Memory B cell (primary cell): ENCODE results near the gene CTSE.
"Not testable (repeated sequence)": the region's sequence is repeated elsewhere in the genome, so short reads cannot be mapped to it uniquely, and the experiment has no call there.

ENCODE experiments used
- ATAC-seq: fragments of 150-1000 bp; cut with Tn5 transposase; 2 replicates; pipeline ENCODE4 v1.10.0; 2021; ENCODE audit warnings: low read depth, mild to moderate bottlenecking, moderate library complexity
- DNase-seq, 2 donors: peaks; one replicate each; pipeline ENCODE4 v3.0.0; 2022; ENCODE audit warnings: low spot score in 2 of 2
- H3K27ac Mint-ChIP-seq: one replicate; pipeline ENCODE4 v1.8.0; 2022; ENCODE audit warnings: mild to moderate bottlenecking, moderate library complexity, mixed read lengths
- H3K27me3 Mint-ChIP-seq: one replicate; pipeline ENCODE4 v1.8.0; 2022; ENCODE audit warnings: mixed read lengths
- H3K36me3 Mint-ChIP-seq: one replicate; pipeline ENCODE4 v1.8.0; 2022; ENCODE audit warnings: mild to moderate bottlenecking, mixed read lengths
- H3K4me1 Mint-ChIP-seq: one replicate; pipeline ENCODE4 v1.8.0; 2022; ENCODE audit warnings: mixed read lengths
- H3K4me3 Mint-ChIP-seq: one replicate; pipeline ENCODE4 v1.8.0; 2022; ENCODE audit warnings: mild to moderate bottlenecking, moderate library complexity, mixed read lengths
- H3K9me3 Mint-ChIP-seq: one replicate; pipeline ENCODE4 v1.8.0; 2022; ENCODE audit warnings: mixed read lengths

Gene CTSE

GRCh38 chr1:206055639-206056323 is 32.1 kb upstream of the CTSE start:
- Mint-ChIP-seq H3K4me3 (peak overlapping the region; percentile 66), H3K36me3 (peaks cover 25% of the 10 kb centered on the region), H3K27ac (peak overlapping the region; percentile 90), H3K4me1 (peaks cover 55% of the 10 kb centered on the region)
- DNase-seq, ATAC-seq, H3K9me3 Mint-ChIP-seq, H3K27me3 Mint-ChIP-seq: not testable (repeated sequence)

DNA sequence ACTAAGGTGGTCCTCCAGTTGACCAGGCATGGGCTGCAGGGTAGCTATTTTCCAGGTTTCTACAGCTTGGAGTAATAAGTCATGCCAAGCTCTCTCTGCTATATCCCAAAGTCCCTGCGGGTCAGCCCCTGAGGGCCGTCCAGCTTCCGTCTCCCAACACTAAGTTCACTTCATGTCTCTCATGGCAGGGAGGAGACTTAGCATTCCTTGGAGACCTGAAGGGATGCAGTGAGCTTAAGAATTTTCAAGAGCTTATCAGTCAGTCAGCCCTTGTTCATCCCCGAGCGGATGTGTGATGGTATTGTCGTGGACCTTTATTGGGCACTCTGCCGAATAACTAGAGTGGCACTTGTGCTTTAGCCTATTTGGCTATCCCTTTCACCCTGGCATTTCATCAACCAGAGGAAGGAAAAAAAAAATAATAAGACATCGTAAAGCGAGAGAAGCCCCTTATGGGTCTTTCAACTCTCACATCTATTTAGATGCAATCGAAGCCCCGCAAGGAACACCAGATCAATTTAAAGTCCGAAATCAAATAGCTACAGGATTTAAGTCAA is 31.5 kb upstream of the CTSE start:
- peak overlapping the region; percentile 46 for H3K4me3 Mint-ChIP-seq
- not testable (repeated sequence) for ATAC-seq, H3K27me3 Mint-ChIP-seq, H3K9me3 Mint-ChIP-seq, DNase-seq
- H3K36me3 Mint-ChIP-seq, result peaks cover 19% of the 10 kb centered on the region
- H3K4me1 Mint-ChIP-seq, result peaks cover 51% of the 10 kb centered on the region
- H3K27ac Mint-ChIP-seq, result peak overlapping the region; percentile 90

DNA sequence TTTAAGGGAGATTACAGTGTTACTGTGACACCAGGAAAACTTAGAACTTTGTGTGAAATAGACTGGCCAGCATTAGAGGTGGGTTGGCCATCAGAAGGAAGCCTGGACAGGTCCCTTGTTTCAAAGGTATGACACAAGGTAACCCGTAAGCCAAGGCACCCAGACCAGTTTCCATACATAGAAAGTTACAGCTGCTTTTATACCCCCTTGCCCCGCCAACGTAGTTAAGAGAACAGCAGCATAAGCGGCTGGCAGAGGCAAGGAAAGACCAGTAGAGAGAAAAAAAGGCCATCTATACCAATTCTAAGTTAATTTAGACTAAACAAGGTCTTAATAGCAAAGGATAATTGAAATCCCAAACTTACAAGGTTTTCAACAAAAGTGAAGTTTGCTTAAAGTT is 29.9 kb upstream of the CTSE start:
- H3K27me3 Mint-ChIP-seq, H3K9me3 Mint-ChIP-seq, DNase-seq, ATAC-seq: not testable (repeated sequence)
- Mint-ChIP-seq H3K27ac (peak overlapping the region; percentile 91), H3K36me3 (peaks cover 11% of the 10 kb centered on the region), H3K4me3 (peak overlapping the region; percentile 77), H3K4me1 (peaks cover 48% of the 10 kb centered on the region)

DNA sequence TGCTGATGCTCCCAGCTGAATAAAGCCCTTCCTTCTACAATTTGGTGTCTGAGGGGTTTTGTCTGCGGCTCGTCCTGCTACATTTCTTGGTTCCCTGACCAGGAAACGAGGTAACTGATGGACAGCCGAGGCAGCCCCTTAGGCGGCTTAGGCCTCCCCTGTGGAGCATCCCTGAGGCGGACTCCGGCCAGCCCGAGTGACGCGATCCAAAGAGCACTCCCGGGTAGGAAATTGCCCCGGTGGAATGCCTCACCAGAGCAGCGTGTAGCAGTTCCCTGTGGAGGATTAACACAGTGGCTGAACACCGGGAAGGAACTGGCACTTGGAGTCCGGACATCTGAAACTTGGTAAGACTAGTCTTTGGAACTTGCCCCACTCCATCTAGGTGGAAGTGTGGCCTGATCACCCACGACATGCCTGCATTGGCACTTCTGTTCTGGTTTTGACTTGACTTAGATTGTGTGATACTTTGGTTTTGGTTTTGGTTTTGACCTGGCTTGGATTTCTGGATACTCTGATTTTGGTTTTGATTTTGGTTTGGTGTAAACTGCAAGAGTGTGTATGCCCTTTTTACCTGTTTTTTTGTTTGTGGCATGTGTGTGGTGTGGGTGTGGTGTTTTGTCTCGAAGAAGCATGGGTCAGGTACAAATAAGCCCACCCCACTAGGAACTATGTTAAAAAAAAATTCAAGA is 29.4 kb upstream of the CTSE start, which contains the start of gene RHEX:
Gene RHEX, plus strand, starts transcription at position 255 of the 692 bp plus-strand sequence. CDS start 44,656 bp downstream, outside the sequence.
- peak within 1 kb of the TSS; percentile 91 for H3K27ac Mint-ChIP-seq
- peaks cover 49% of the 10 kb centered on the region for H3K4me1 Mint-ChIP-seq
- H3K9me3 Mint-ChIP-seq, H3K36me3 Mint-ChIP-seq, ATAC-seq, H3K27me3 Mint-ChIP-seq: not testable (repeated sequence)
- peak; percentile 47 to 57 for DNase-seq
- peak within 1 kb of the TSS; percentile 77 for H3K4me3 Mint-ChIP-seq

- Mint-ChIP-seq H3K4me3 (peak overlapping the region; percentile 77), H3K27ac (peak overlapping the region; percentile 91), H3K4me1 (peaks cover 53% of the 10 kb centered on the region)
- H3K9me3 Mint-ChIP-seq, H3K27me3 Mint-ChIP-seq, H3K36me3 Mint-ChIP-seq, DNase-seq, ATAC-seq: not testable (repeated sequence)
Observed at GRCh38 chr1:206052231-206052865, 28.7 kb upstream of the CTSE start.

- ATAC-seq (peak; percentile 87), DNase-seq (peak; percentile 72 to 87)
- no peak overlapping the region for H3K4me3 Mint-ChIP-seq
- peak overlapping the region; percentile 91 for H3K27ac Mint-ChIP-seq
- H3K36me3 Mint-ChIP-seq, result peaks cover 3% of the 10 kb centered on the region
- peaks cover 52% of the 10 kb centered on the region for H3K4me1 Mint-ChIP-seq
- H3K27me3 Mint-ChIP-seq, result no peaks in the 10 kb centered on the region
- peaks cover 1% of the 10 kb centered on the region for H3K9me3 Mint-ChIP-seq
Observed at GRCh38 chr1:206050655-206051235, 27.1 kb upstream of the CTSE start.

DNA sequence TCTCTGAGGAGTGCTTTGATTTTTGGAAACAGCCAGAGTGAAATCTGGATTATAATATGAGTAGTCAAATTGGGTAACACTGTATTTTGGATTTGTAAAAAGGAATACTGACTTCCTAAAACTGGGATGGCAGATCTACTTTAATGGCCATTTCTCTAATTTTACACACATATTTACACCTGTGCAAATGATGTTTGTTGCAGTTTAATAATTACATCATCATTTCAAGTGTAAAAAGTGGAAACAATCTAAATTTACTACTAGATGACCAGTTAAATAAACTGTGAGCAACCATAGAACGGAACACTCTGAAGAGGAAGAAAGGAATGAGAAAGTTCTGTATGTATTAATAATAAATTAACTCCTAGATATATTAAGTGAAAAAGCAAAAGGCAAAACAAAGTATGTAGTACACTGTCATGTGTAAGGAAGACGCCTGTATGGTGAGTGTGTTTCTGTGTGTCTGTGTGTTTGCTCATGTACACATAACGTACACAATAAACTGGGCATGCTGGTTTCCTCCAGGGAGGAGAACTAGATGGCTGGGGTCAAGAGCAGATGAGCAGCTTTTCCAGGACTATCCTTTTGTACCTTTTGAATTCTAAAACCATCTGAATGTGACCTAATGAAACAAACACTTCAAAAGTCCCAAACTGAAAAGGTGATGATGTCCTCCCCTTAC is 26.4 kb upstream of the CTSE start:
- Mint-ChIP-seq H3K4me1 (peaks cover 49% of the 10 kb centered on the region), H3K27ac (peak overlapping the region; percentile 91), H3K4me3 (peak overlapping the region; percentile 22)

GRCh38 chr1:206049293-206049692 is 25.6 kb upstream of the CTSE start:
- peaks cover 1% of the 10 kb centered on the region for H3K9me3 Mint-ChIP-seq
- DNase-seq (no peak), ATAC-seq (peak; percentile 22)
- no peaks in the 10 kb centered on the region for H3K27me3 Mint-ChIP-seq
- H3K4me1 Mint-ChIP-seq, result peaks cover 46% of the 10 kb centered on the region
- H3K27ac Mint-ChIP-seq, result peak overlapping the region; percentile 91
- H3K36me3 Mint-ChIP-seq, result peaks cover 3% of the 10 kb centered on the region
- H3K4me3 Mint-ChIP-seq, result no peak overlapping the region

More for the DNA sequence above, 26.4 kb upstream of the CTSE start:
- no peaks in the 10 kb centered on the region for H3K27me3 Mint-ChIP-seq
- peaks cover 3% of the 10 kb centered on the region for H3K36me3 Mint-ChIP-seq
- H3K9me3 Mint-ChIP-seq, result peaks cover 1% of the 10 kb centered on the region
- DNase-seq, result no peak
- ATAC-seq, result no peak

- DNase-seq (no peak), ATAC-seq (no peak)
- Mint-ChIP-seq H3K27ac (peak overlapping the region; percentile 91), H3K9me3 (peaks cover 1% of the 10 kb centered on the region), H3K27me3 (no peaks in the 10 kb centered on the region), H3K4me3 (peak overlapping the region; percentile 52), H3K36me3 (peaks cover 3% of the 10 kb centered on the region), H3K4me1 (peaks cover 45% of the 10 kb centered on the region)
Observed at GRCh38 chr1:206048582-206048981, 24.9 kb upstream of the CTSE start.

DNA sequence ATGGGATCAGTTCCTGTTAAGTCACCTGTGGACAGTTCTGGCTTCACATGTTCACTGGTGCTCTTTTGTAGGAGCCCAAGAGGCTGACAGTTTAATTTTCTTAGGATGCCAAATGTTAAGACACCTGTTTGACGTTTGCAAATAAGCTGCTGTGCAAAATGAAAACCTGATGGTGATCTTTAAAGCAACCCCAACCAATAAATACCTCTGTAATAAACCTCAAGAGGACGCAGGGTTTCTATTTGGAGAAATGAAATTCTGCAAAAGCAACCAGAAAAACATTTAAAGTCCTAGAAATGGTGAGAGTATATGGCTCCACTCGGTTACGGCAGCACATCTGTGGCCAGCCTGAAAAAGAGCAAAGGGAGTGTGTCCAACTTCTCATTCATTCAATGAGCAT is 23.6 kb upstream of the CTSE start:
- H3K9me3 Mint-ChIP-seq, result no peaks in the 10 kb centered on the region
- peak overlapping the region; percentile 91 for H3K27ac Mint-ChIP-seq
- H3K4me3 Mint-ChIP-seq, result peak overlapping the region; percentile 18
- ATAC-seq (no peak), DNase-seq (no peak)
- no peaks in the 10 kb centered on the region for H3K36me3 Mint-ChIP-seq
- peaks cover 42% of the 10 kb centered on the region for H3K4me1 Mint-ChIP-seq
- no peaks in the 10 kb centered on the region for H3K27me3 Mint-ChIP-seq

- peaks cover 2% of the 10 kb centered on the region for H3K36me3 Mint-ChIP-seq
- DNase-seq (peak; percentile 38 to 46), ATAC-seq (peak; percentile 91)
- H3K9me3 Mint-ChIP-seq, result no peaks in the 10 kb centered on the region
- peaks cover 45% of the 10 kb centered on the region for H3K4me1 Mint-ChIP-seq
- peak overlapping the region; percentile 62 for H3K4me3 Mint-ChIP-seq
- no peaks in the 10 kb centered on the region for H3K27me3 Mint-ChIP-seq
- H3K27ac Mint-ChIP-seq, result peak overlapping the region; percentile 86
Observed at GRCh38 chr1:206041640-206042039, 17.9 kb upstream of the CTSE start.

- H3K27me3 Mint-ChIP-seq, result no peaks in the 10 kb centered on the region
- peaks cover 2% of the 10 kb centered on the region for H3K36me3 Mint-ChIP-seq
- peak overlapping the region; percentile 68 for H3K4me3 Mint-ChIP-seq
- peak in 1 of 2 donors; percentile 9 for DNase-seq
- H3K27ac Mint-ChIP-seq, result peak overlapping the region; percentile 86
- no peak for ATAC-seq
- H3K9me3 Mint-ChIP-seq, result no peaks in the 10 kb centered on the region
- H3K4me1 Mint-ChIP-seq, result peaks cover 48% of the 10 kb centered on the region
Observed at GRCh38 chr1:206040328-206040727, 16.6 kb upstream of the CTSE start.
